Stimulated activated CD8-positive, alpha-beta memory T cell treated with anti-CD3 and anti-CD28 coated beads, Interleukin-12 subunit alpha, Interleukin-12 subunit beta, amount 100 ng/mL, for 24 hours (primary cell): Measurements from ENCODE around the gene DERL3.
A peak's percentile ranks its signal among the peaks of the same experiment; 100 is the strongest.

Source experiments
- DNase-seq: peaks from one replicate; pipeline ENCODE4 v3.0.0-alpha.2; 2020; ENCODE audit errors: extremely low read depth

DERL3 gene

GRCh38 chr22:23801886-23802377 lies 36.9 kb downstream of the DERL3 start:
- no peak for DNase-seq

GRCh38 chr22:23801238-23801821 lies 37.5 kb downstream of the DERL3 start:
- DNase-seq: no peak

- DNase-seq: no peak
These were observed 38.2 kb downstream of the DERL3 start for GRCh38 chr22:23800297-23801237.

GRCh38 chr22:23796461-23796860 lies 42.3 kb downstream of the DERL3 start:
- DNase-seq: no peak

GRCh38 chr22:23793326-23793725 lies 45.5 kb downstream of the DERL3 start:
- no peak for DNase-seq

GRCh38 chr22:23791738-23792645 lies 46.8 kb downstream of the DERL3 start:
- no peak for DNase-seq

GRCh38 chr22:23790819-23791737 lies 47.7 kb downstream of the DERL3 start:
- no peak for DNase-seq

- no peak for DNase-seq
These were observed 49.2 kb downstream of the DERL3 start for GRCh38 chr22:23789638-23790037.

- no peak for DNase-seq
These were observed 49.7 kb downstream of the DERL3 start for GRCh38 chr22:23789121-23789520.

- DNase-seq: no peak
These were observed 50.9 kb downstream of the DERL3 start for GRCh38 chr22:23787910-23788309.

- no peak for DNase-seq
These were observed 51.3 kb downstream of the DERL3 start for GRCh38 chr22:23787600-23787896.

GRCh38 chr22:23786752-23787599 lies 51.8 kb downstream of the DERL3 start, which contains the start of gene SMARCB1:
Gene SMARCB1 (plus strand): TSS chr22:23786966. CDS start chr22:23787170, 204 bp downstream.
- peak; percentile 74 for DNase-seq

- DNase-seq: no peak
These were observed 52.5 kb downstream of the DERL3 start for GRCh38 chr22:23786261-23786710.
